ENCODE data around the gene ASB9.
"Not testable (repeated sequence)": the region's sequence is repeated elsewhere in the genome, so short reads cannot be mapped to it uniquely, and the experiment has no call there.

The ASB9 gene
- 0 to 0.18 (median 0) reads per million in 9 experiments for total RNA-seq

DNA sequence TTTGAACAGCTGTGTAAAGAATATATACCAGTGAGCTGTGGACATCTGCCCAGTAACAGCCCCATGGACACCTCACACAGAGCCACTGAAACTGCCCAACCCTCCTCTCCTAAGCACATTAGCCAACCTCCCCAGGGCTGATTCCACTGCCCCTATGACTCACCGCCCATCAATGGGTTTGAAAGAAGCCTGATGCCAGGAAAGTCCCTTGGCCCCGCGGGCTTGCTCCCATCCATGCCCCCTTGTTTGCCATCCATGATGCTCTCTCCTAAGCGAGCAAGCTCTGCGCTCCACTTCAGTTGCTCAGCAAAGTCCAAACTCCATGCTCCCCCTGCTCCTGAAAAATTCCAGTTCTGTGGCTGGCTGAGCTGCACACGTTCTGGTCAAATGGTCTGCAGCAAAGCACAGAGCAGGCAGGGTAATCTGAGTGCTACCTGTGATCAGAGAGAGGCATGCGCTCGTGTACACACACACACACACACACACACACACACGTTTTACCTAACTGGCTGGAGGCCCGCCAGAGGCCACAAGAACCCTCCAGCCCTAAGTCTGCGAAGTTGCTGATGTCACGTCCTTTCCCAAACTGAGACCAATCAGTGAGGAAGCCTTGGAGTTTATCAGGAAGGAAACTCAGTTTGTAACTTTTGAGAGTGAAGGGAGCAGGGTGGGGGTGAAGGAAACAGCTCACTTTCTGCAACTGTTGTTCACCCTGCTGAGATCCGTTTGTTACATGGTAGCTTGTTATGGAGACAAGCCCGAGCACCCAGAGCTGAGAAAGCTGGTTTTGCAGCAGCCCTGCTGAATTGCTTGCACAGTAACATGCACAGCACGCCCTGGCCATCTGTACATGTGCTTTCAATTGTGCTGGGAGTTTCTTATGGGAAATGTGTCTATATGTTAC, at the start of gene ASB9:
TSS of gene ASB9 (minus strand) at position 466 of the 904 bp plus-strand sequence. CDS start at position 257, 209 bp downstream.
- peaks cover 4 to 5% of the 10 kb centered on the region in 2 donors for H3K4me1 Mint-ChIP-seq (ENCODE audit: low read depth in 2 of 2)
- peak within 1 kb of the TSS; percentile 41 to 57 for H3K27ac Mint-ChIP-seq
- no peaks in the 10 kb centered on the region for H3K9me3 Mint-ChIP-seq
- ATAC-seq (replicated peaks) (peak; percentile 53), DNase-seq (peak in 1 of 3 experiments; percentile 8)
- peaks cover 2% of the 10 kb centered on the region for H3K36me3 Mint-ChIP-seq (ENCODE audit: insufficient read depth)
- H3K4me3 Mint-ChIP-seq, result peak within 1 kb of the TSS; percentile 37 to 58
- peaks cover 0 to 5% of the 10 kb centered on the region in 2 donors for H3K27me3 Mint-ChIP-seq

GRCh38 chrX:15319075-15319474, 49.2 kb upstream of the ASB9 start:
- DNase-seq (no peak), ATAC-seq (replicated peaks) (no peak)
- Mint-ChIP-seq H3K27ac (no peak overlapping the region), H3K4me1 (ENCODE audit: low read depth in 2 of 2) (no peaks in the 10 kb centered on the region), H3K27me3 (no peaks in the 10 kb centered on the region), H3K36me3 (ENCODE audit: insufficient read depth) (peaks cover 29% of the 10 kb centered on the region), H3K4me3 (no peak overlapping the region), H3K9me3 (no peaks in the 10 kb centered on the region)

DNA sequence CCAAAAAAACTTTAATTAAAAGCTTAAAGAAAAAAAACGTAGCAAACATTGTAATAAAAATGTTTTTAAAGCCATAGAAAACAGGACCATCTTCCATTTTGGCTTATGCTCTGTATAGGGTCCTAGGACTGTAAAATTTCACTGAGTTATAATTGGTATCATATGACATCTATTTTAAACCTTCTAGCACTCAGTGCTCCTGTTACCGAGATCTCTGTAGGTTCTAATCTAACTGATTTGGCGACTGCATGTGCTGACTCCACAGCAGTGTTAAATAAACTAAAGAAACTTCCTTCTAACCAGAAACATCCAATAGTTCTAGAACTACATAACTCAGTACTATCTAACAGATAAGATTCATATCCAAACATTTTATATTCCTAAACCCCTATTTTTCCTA, 45.6 kb upstream of the ASB9 start, which contains the start of gene ASB11:
TSS of gene ASB11 (minus strand) at position 132 of the 400 bp plus-strand sequence. CDS start at position 97, 35 bp downstream.
- ATAC-seq (replicated peaks), result no peak

GRCh38 chrX:15314472-15314871, 44.6 kb upstream of the ASB9 start:
- Mint-ChIP-seq H3K9me3 (no peaks in the 10 kb centered on the region), H3K4me1 (ENCODE audit: low read depth in 2 of 2) (no peaks in the 10 kb centered on the region), H3K27me3 (no peaks in the 10 kb centered on the region), H3K4me3 (no peak overlapping the region), H3K36me3 (ENCODE audit: insufficient read depth) (peaks cover 8% of the 10 kb centered on the region), H3K27ac (no peak overlapping the region)
- ATAC-seq (replicated peaks) (no peak), DNase-seq (no peak)

More for the DNA sequence above, 45.6 kb upstream of the ASB9 start, which contains the start of gene ASB11:
- Mint-ChIP-seq H3K4me1 (ENCODE audit: low read depth in 2 of 2) (no peaks in the 10 kb centered on the region), H3K4me3 (no peak within 1 kb of the TSS), H3K27ac (no peak within 1 kb of the TSS), H3K9me3 (no peaks in the 10 kb centered on the region), H3K27me3 (no peaks in the 10 kb centered on the region), H3K36me3 (ENCODE audit: insufficient read depth) (peaks cover 12% of the 10 kb centered on the region)
- DNase-seq, result no peak

GRCh38 chrX:15311119-15311518, 41.2 kb upstream of the ASB9 start:
- H3K4me3 Mint-ChIP-seq, result no peak overlapping the region
- H3K27ac Mint-ChIP-seq, result no peak overlapping the region
- H3K9me3 Mint-ChIP-seq, result no peaks in the 10 kb centered on the region
- H3K27me3 Mint-ChIP-seq, result no peaks in the 10 kb centered on the region
- ATAC-seq (replicated peaks) (no peak), DNase-seq (no peak)
- H3K4me1 Mint-ChIP-seq (ENCODE audit: low read depth in 2 of 2), result no peaks in the 10 kb centered on the region
- peaks cover 3% of the 10 kb centered on the region for H3K36me3 Mint-ChIP-seq (ENCODE audit: insufficient read depth)

DNA sequence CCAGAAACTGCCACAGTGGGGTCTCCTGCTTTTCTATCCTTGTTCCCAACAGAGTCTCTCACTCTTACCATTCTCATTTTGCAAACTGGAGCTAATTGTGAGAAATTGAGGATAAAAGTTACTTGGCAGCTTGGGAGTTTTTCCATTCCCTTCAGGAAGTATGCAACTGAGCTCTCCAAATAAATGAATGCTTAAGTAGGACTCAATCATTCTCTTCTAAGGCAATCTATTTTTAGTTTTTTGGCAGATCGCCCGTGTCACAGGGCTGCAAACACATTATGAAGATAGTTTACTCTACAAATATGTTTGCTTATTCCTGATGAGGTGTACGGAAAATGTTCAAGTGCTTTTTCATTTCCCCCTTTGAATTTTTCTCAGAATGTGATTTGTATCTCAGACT, 40.2 kb upstream of the ASB9 start:
- H3K27me3 Mint-ChIP-seq, result no peaks in the 10 kb centered on the region
- ATAC-seq (replicated peaks), result no peak
- no peak overlapping the region for H3K27ac Mint-ChIP-seq
- no peaks in the 10 kb centered on the region for H3K4me1 Mint-ChIP-seq (ENCODE audit: low read depth in 2 of 2)
- H3K36me3 Mint-ChIP-seq (ENCODE audit: insufficient read depth), result peaks cover 3% of the 10 kb centered on the region
- H3K4me3 Mint-ChIP-seq, result no peak overlapping the region
- no peak for DNase-seq
- no peaks in the 10 kb centered on the region for H3K9me3 Mint-ChIP-seq

- not testable (repeated sequence) for ATAC-seq (replicated peaks); H3K27me3 Mint-ChIP-seq; H3K27ac Mint-ChIP-seq; H3K36me3 Mint-ChIP-seq (ENCODE audit: insufficient read depth); H3K4me3 Mint-ChIP-seq; H3K4me1 Mint-ChIP-seq (ENCODE audit: low read depth in 2 of 2); H3K9me3 Mint-ChIP-seq; DNase-seq
These were observed 36.0 kb upstream of the ASB9 start for GRCh38 chrX:15305899-15306298.

DNA sequence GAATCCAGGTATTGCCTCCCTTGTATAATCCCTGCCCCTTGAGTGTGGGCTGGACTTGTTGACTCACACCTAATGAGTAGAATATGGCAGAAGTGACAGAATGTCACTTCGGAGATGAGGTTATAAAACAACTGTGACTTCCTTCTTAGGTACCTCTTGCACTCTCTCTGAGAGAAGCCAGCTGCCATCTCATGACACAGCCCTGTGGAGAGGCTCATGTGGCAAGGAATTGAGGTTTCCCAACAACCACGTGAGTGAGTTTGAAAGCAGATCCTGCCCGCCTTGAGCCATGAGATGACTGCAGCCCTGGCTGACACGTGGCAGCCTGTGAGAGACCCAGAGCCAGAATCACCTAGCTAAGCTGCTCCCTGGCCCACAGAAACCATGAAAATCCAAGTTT, 32.0 kb upstream of the ASB9 start:
- H3K4me1 Mint-ChIP-seq (ENCODE audit: low read depth in 2 of 2), result peaks cover 0 to 4% of the 10 kb centered on the region in 2 donors
- H3K27me3 Mint-ChIP-seq, result no peaks in the 10 kb centered on the region
- H3K27ac Mint-ChIP-seq, result no peak overlapping the region
- H3K36me3 Mint-ChIP-seq (ENCODE audit: insufficient read depth), result no peaks in the 10 kb centered on the region
- H3K4me3 Mint-ChIP-seq, result no peak overlapping the region
- DNase-seq, result no peak
- peak; percentile 32 for ATAC-seq (replicated peaks)
- H3K9me3 Mint-ChIP-seq, result no peaks in the 10 kb centered on the region

- Mint-ChIP-seq H3K4me3 (no peak overlapping the region), H3K4me1 (ENCODE audit: low read depth in 2 of 2) (peaks cover 0 to 4% of the 10 kb centered on the region in 2 donors), H3K36me3 (ENCODE audit: insufficient read depth) (no peaks in the 10 kb centered on the region), H3K27ac (no peak overlapping the region), H3K27me3 (no peaks in the 10 kb centered on the region), H3K9me3 (no peaks in the 10 kb centered on the region)
- ATAC-seq (replicated peaks) (no peak), DNase-seq (no peak)
These were observed 30.3 kb upstream of the ASB9 start for GRCh38 chrX:15299941-15300851.

GRCh38 chrX:15298780-15299179, 28.9 kb upstream of the ASB9 start:
- DNase-seq (no peak), ATAC-seq (replicated peaks) (no peak)
- Mint-ChIP-seq H3K4me1 (ENCODE audit: low read depth in 2 of 2) (peaks cover 0 to 4% of the 10 kb centered on the region in 2 donors), H3K36me3 (ENCODE audit: insufficient read depth) (no peaks in the 10 kb centered on the region), H3K27me3 (no peaks in the 10 kb centered on the region), H3K4me3 (no peak overlapping the region), H3K9me3 (no peaks in the 10 kb centered on the region), H3K27ac (no peak overlapping the region)

DNA sequence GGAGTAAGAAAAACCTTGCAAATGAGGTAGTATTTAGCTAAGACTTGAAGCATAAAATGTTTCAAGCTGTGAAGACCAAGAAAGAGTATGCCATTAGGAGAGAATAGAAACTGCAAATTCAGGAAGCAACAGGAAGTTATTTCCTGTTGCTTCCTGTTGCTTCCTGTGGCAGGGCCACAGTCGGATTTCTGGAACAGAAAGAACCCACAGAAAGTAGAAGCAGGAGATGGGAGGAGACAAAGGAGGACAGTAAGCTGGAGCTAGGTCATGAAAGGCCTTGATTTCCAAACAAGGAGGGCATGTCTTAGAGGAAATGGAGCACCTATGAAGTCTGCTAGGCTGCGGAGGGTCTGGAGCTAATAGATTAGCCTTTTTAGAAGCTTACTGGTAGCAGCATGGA, 28.3 kb upstream of the ASB9 start:
- no peak overlapping the region for H3K4me3 Mint-ChIP-seq
- DNase-seq (no peak), ATAC-seq (replicated peaks) (no peak)
- no peaks in the 10 kb centered on the region for H3K9me3 Mint-ChIP-seq
- H3K27ac Mint-ChIP-seq, result no peak overlapping the region
- no peaks in the 10 kb centered on the region for H3K27me3 Mint-ChIP-seq
- peaks cover 0 to 4% of the 10 kb centered on the region in 2 donors for H3K4me1 Mint-ChIP-seq (ENCODE audit: low read depth in 2 of 2)
- no peaks in the 10 kb centered on the region for H3K36me3 Mint-ChIP-seq (ENCODE audit: insufficient read depth)

DNA sequence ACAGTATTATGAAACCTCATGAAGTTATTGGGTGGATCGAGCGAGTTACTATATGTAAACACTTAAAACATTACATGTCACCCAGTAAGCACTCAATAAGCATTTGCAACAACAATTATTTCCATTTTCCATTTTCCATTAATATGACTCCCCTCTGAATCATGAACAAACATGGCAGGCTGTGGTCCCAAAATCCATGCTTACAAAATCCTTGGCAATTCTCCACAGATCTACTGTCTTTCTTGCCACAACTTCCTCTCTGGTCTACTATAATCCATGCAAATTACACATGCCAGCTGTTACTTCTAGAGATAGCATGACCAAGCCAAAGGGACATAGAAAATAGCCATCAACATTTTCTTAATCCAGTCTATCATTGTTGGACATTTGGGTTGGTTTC, 23.6 kb upstream of the ASB9 start:
- Mint-ChIP-seq H3K27me3 (no peaks in the 10 kb centered on the region), H3K4me3 (no peak overlapping the region), H3K27ac (no peak overlapping the region), H3K4me1 (ENCODE audit: low read depth in 2 of 2) (no peaks in the 10 kb centered on the region), H3K9me3 (no peaks in the 10 kb centered on the region), H3K36me3 (ENCODE audit: insufficient read depth) (no peaks in the 10 kb centered on the region)
- DNase-seq (no peak), ATAC-seq (replicated peaks) (no peak)

DNA sequence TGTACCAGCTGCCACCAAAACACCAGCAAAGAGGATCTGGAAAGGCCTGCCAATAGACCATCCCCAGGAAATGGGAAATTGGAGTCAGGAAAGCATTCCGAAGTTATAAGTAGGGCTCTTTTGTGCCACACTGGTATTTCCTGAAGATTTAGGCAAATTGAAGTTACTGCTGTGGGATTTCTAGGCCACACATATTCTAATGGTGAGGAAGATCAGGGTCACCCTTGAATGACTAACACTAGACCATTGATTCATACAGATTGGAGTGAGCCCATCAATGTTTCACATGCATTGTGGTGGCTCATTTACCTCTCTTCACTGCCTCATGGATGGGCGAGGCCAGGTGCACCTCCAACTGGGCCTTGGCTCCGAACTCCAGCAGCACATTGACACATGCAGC, 23.0 kb upstream of the ASB9 start:
- ATAC-seq (replicated peaks) (no peak), DNase-seq (no peak)
- Mint-ChIP-seq H3K27ac (no peak overlapping the region), H3K27me3 (no peaks in the 10 kb centered on the region), H3K4me1 (ENCODE audit: low read depth in 2 of 2) (no peaks in the 10 kb centered on the region), H3K36me3 (ENCODE audit: insufficient read depth) (no peaks in the 10 kb centered on the region), H3K4me3 (no peak overlapping the region), H3K9me3 (no peaks in the 10 kb centered on the region)
